Left lung (tissue), 10 donors: Measurements from ENCODE around the gene PCNT. TPM values are rescaled to one million over a fixed set of nuclear protein-coding genes. Genes with fewer than 3 reads are reported as not detected.

Experiments used
- ATAC-seq: fragments of 200-7000 bp; cut with Tn5 transposase; one replicate; pipeline ENCODE4 v1.9.1; 2020; ENCODE audit warnings: moderate library complexity
- DNase-seq, 4 donors: peaks; one replicate each; pipeline ENCODE4 v3.0.0-alpha.2; 2013 to 2020
- H3K27ac ChIP-seq, 2 donors: fragments of 200-600 bp; sonication (generic) in 1 of 2; one replicate each; pipeline versions ENCODE4 v1.5.0 to v1.8.0; 2020 to 2021
- H3K27me3 ChIP-seq, 2 donors: fragments of 200-600 bp; sonication (generic) in 1 of 2; one replicate each; pipeline versions ENCODE4 v1.5.0 to v1.8.0; 2020 to 2021
- H3K36me3 ChIP-seq, 2 donors: fragments of 200-600 bp; sonication (generic) in 1 of 2; one replicate each; pipeline versions ENCODE4 v1.5.0 to v1.8.0; 2020 to 2021
- H3K4me1 ChIP-seq, 2 donors: fragments of 200-600 bp; one replicate each; pipeline ENCODE4 v1.8.0; 2021
- H3K4me3 ChIP-seq, 2 donors: fragments of 200-600 bp; sonication (generic) in 1 of 2; one replicate each; pipeline versions ENCODE4 v1.5.0 to v1.8.0; 2020 to 2021; ENCODE audit warnings: mild to moderate bottlenecking in 1 of 2
- H3K9me3 ChIP-seq, 2 donors: fragments of 200-600 bp; sonication (generic) in 1 of 2; one replicate each; pipeline versions ENCODE4 v1.5.0 to v1.8.0; 2020 to 2021
- CTCF ChIP-seq, 2 donors: fragments of 200-600 bp; sonication (generic) in 1 of 2; IDR thresholded peaks; one replicate each; pipeline versions ENCODE4 v1.5.0 to v1.8.0; 2021; ENCODE audit warnings: antibody characterized with exemption in 2 of 2
- intact Hi-C, 2 donors: fragments of 100-400 bp; cut with DNase I; formaldehyde crosslinking; loops; one replicate each; pipeline versions ENCODE4 v1.11.2 to v1.14.2; 2022
- polyA plus RNA-seq, 6 donors: library from polyadenylated mRNA; unstranded; fragments of 120-200 nt; gene quantifications; one replicate each; pipeline ENCODE4 v1.2.1, GENCODE V29; 2013; ENCODE audit not compliant: insufficient read length in 6 of 6
- total RNA-seq, 2 donors: library from RNA; stranded (reverse); fragmentation: NEBNext Ultra II Directional; extraction: Animal tissue kit (Norgen Biotek cat#: 25700); gene quantifications; one replicate each; pipeline ENCODE4 v1.2.1, GENCODE V29; 2021
- donor health status: DM: no; HTN: yes; CAD: no.
- donor health status: DM: no; HTN: no; CAD: no.

The PCNT gene
- total and polyA plus RNA-seq, 8 donors, result 25.7 to 35.4 (median 32.4) TPM

DNA sequence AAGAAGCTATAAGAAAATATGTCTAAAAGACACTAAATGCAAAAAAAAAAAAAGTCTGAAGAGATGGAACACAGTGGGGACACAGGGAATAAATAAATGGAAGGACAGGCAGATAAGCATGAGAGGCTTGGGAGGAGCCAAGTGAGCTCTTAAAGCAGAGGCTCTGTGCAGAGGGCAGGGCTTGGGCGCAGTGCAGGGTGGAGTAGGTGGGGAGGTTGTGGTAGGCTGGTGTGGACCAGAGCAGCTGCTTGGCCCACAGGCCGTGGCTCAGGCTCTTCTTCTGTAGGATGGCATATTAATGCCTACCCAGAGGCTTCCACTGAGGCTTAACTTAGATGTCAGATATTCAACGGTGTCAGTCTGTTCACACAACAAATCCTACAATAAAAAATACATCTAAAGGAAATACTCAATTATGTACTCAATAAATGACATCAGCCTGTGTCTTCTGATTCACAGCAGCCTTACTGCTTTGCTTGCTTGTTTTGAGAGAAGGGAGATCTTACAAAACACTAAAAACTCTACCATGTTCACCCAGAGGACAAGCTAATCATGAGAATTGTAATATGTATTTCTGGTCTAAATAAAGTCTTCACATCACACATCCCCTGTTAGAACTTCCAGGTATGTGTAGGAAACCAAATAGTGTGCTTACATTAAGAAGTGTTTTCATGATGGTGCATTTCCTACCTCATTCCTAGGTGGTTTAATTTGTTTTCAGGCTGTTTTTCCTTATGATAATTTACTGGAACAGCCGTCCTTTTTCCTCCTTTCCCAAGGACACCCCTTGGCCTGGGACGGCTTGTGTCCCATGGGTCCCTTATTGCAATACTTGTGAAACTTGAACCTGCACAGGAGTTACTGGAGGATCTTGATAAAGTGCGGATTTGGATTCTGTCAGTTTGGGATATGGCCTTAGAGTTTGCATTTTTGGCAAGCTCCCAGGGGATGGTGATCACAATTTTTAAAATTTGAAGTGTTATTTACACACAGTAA is 159.6 kb downstream of the PCNT start:
- no peak for DNase-seq
- intact Hi-C loops, result no loop called here
- Histone ChIP-seq H3K4me3 (no peak overlapping the region), H3K4me1 (peaks cover 0 to 7% of the 10 kb centered on the region in 2 donors), H3K27ac (no peak overlapping the region), H3K27me3 (no peaks in the 10 kb centered on the region), H3K36me3 (peaks cover 0 to 14% of the 10 kb centered on the region in 2 donors), H3K9me3 (no peaks in the 10 kb centered on the region)
- no peak for TF ChIP-seq CTCF (IDR thresholded peaks at IDR 0.05)
- ATAC-seq, result peak; percentile 64

- Histone ChIP-seq H3K9me3 (no peaks in the 10 kb centered on the region), H3K4me1 (peaks cover 0 to under 1% of the 10 kb centered on the region in 2 donors), H3K36me3 (peaks cover 0 to 33% of the 10 kb centered on the region in 2 donors), H3K27ac (no peak overlapping the region), H3K27me3 (no peaks in the 10 kb centered on the region), H3K4me3 (no peak overlapping the region)
- DNase-seq (peak in 2 of 4 donors; percentile 10 to 25), ATAC-seq (no peak)
- intact Hi-C loops, result no loop called here
- TF ChIP-seq CTCF (IDR thresholded peaks at IDR 0.05), result no peak
Measured at GRCh38 chr21:46486481-46487126, 162.6 kb downstream of the PCNT start.

- TF ChIP-seq CTCF (IDR thresholded peaks at IDR 0.05), result no peak
Measured at GRCh38 chr21:46489162-46489663, 165.3 kb downstream of the PCNT start.

DNA sequence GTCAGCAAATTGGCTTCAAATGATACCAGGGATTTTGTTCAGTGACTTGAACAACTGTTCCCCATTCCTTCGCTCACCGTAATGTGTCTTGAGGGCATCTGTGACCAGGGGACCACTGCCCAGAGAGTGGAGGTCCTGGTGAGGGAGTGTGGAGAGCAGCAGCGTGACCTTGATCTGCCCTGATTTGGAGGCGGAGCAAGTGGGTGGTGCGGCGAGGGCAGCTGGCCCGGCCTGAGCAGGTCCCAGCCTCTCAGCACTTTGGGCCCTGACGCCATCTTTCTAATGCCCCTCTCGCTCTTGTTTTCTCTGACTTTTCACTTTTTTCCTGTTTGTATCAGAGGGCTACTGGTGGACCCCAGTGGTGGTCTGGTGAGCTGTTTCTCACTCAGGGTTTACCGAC is 165.8 kb downstream of the PCNT start:
- H3K27ac ChIP-seq, result no peak overlapping the region
- TF ChIP-seq CTCF (IDR thresholded peaks at IDR 0.05), result no peak
- H3K27me3 ChIP-seq, result no peaks in the 10 kb centered on the region
- no peak for ATAC-seq
- H3K36me3 ChIP-seq, result peaks cover 0 to 50% of the 10 kb centered on the region in 2 donors
- intact Hi-C loops, result no loop called here
- H3K9me3 ChIP-seq, result no peaks in the 10 kb centered on the region
- H3K4me3 ChIP-seq, result no peak overlapping the region
- no peaks in the 10 kb centered on the region for H3K4me1 ChIP-seq
- DNase-seq, result no peak

More at GRCh38 chr21:46489162-46489663, 165.3 kb downstream of the PCNT start:
- Histone ChIP-seq H3K36me3 (peaks cover 0 to 47% of the 10 kb centered on the region in 2 donors), H3K9me3 (no peaks in the 10 kb centered on the region), H3K27ac (no peak overlapping the region), H3K4me1 (no peaks in the 10 kb centered on the region), H3K4me3 (no peak overlapping the region), H3K27me3 (no peaks in the 10 kb centered on the region)
- no peak for ATAC-seq
- intact Hi-C loops, result no loop called here
- no peak for DNase-seq

GRCh38 chr21:46491553-46491952 is 167.6 kb downstream of the PCNT start:
- Histone ChIP-seq H3K4me1 (no peaks in the 10 kb centered on the region), H3K27ac (no peak overlapping the region), H3K4me3 (no peak overlapping the region), H3K9me3 (no peaks in the 10 kb centered on the region), H3K36me3 (peaks cover 0 to 59% of the 10 kb centered on the region in 2 donors), H3K27me3 (no peaks in the 10 kb centered on the region)
- no peak for ATAC-seq
- no peak for TF ChIP-seq CTCF (IDR thresholded peaks at IDR 0.05)
- intact Hi-C loops, result no loop called here
- DNase-seq, result no peak
